GM19467 (cell line): ENCODE data around the gene TACR2.
A peak's percentile ranks its signal among the peaks of the same experiment; 100 is the strongest.

Experiments used
- ATAC-seq: cut with Tn5 transposase; IDR thresholded peaks from one replicate; pipeline ENCODE4 v1.9.1; 2021; ENCODE audit warnings: mild to moderate bottlenecking, moderate library complexity; ENCODE audit not compliant: unreplicated experiment

TACR2 gene

DNA sequence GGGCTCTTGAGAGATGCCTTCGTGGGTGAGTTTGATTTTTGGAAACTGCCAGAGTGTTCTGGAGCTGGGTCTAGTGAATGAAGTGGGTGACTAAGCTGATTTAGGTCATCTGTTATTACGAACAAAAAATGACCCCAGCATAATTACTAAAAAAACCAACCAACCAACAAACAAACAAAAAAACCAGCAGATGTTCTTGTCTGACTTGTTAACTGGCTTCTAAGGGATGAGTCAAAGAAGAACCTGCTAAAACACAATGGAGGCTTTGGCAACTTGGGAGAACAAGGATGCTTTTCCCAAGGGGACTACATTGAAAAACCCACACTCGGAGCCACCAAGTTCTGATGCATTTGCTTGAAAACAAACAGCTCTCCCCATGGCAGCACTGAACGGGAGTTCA, 11.5 kb downstream of the TACR2 start:
- no peak for ATAC-seq

- ATAC-seq: no peak
Observed at GRCh38 chr10:69404786-69405185, 11.9 kb downstream of the TACR2 start.

DNA sequence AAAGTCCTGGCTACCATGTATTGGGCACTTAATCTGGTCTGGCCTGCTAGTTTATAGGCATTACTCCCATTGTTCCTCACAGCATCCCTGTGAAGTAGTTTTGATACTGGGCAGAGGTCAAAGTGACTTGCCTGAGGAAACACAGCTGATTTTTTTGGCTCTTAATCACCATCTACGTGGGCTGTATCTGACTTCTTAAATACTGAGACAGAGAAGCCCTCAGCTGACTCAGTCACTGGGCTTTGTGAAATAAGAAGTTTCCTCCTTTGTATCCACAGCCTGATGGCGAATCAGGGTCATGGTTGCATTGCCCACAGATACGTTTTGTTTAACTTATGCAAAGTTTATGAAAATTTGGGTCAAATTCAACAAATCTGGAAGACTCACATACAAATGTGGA, 13.2 kb downstream of the TACR2 start:
- ATAC-seq: no peak

- ATAC-seq: no peak
Observed at GRCh38 chr10:69403066-69403465, 13.7 kb downstream of the TACR2 start.

GRCh38 chr10:69402386-69402785, 14.3 kb downstream of the TACR2 start:
- ATAC-seq: no peak

- ATAC-seq: no peak
Observed at GRCh38 chr10:69401416-69401815, 15.3 kb downstream of the TACR2 start.

GRCh38 chr10:69400936-69401335, 15.8 kb downstream of the TACR2 start:
- ATAC-seq: no peak

GRCh38 chr10:69398466-69398865, 18.3 kb downstream of the TACR2 start:
- ATAC-seq: no peak

DNA sequence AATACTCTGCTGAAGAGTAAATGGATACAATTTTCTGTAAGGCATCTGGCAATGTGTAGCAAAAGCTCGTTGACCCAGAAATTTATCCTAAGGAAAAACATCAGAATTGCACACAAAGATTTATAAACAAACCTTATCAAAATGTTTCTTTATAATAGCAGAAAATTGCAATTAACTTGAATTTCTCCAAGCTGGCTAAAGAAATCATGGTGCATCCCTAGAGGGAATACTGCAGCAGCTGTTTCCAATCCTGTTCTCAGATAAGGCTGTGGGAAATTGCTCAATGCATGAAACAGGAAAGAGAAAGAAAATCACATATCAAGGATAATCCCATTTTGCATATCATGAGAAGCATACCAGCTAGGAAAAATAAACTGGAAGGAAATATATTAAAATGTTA, 18.7 kb downstream of the TACR2 start:
- ATAC-seq: no peak

DNA sequence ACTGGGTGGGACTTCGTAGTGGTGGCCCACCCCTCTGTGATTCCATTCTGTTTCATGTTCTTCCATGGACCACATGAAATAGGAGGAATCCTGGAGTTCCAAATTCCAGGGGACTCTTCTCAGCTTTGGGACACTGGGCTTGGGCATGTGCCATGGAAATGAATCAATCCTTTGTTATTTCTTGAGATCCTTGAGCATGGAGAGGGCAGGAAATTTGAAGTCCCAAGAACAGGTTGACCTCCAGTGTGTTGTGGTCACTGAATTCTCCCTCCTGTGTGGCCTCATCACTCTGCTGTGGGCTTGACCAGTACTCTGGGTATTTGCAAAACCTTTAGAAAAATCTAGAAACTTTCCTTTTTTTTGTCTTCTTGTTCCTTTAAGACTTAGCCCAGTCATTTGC, 22.7 kb downstream of the TACR2 start:
- ATAC-seq: no peak

DNA sequence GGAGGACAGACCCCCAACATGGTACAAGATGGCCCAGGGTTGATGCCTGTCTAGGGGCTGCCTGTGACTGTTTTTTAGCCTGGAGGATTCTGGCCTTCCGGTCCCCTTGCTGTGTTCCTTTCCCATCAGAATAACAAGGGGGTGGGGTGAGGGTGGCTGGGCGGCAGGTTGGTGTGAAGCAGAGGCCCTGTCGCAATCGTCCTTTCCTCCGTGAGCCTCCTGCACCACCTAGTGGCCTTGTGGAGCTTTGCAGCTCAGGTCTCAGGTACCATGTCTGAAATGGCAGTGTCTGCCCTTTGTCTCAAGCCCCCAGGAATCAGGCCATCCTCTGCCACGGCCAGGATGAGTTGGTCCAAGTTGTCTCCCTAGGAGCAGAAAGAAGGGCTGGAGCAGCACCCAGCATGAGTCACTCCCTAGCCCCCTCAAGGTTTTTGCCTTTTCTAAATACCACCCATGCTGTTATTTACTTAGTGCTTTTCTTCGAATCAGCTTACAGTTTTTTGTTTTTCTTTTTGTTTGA, 24.2 kb downstream of the TACR2 start:
- peak; percentile 70 for ATAC-seq

DNA sequence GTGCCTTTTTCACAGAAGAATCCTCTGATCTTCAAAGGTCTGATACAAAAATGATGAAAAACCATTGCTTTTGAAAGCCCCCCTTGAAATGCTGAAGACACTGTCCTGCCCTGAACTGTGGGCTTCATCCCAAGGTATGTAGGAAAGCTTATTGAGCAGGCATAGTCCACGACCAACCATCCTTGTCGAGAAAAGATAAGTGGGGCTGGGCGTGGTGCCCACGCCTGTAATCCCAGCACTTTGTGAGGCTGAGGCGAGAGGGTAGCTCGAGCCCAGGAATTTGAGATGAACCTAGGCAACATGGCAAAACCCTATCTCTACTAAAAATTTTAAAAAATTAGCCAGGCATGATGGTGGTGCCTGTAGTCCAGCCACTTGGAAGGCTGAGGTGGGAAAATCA, 25.6 kb downstream of the TACR2 start:
- no peak for ATAC-seq

GRCh38 chr10:69389827-69390490, 26.8 kb downstream of the TACR2 start:
- no peak for ATAC-seq

DNA sequence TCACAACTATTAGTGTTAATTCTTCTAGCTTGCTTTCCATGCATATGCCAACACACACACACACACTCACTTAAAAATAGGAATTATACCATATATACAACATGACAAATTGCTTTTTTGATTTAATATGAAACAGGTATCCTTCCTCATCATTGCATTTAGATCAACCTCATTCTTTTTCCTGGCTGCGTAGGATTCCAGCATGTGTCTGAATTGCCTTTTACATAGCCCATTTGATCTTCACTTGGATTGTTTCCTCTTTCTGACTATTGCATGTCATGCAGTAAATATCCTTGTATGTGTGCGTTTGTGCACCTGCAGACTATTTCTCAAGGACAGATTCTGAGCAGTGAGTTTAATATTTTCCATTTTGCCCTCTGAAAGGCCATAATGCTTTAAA, 28.2 kb downstream of the TACR2 start:
- ATAC-seq: no peak

DNA sequence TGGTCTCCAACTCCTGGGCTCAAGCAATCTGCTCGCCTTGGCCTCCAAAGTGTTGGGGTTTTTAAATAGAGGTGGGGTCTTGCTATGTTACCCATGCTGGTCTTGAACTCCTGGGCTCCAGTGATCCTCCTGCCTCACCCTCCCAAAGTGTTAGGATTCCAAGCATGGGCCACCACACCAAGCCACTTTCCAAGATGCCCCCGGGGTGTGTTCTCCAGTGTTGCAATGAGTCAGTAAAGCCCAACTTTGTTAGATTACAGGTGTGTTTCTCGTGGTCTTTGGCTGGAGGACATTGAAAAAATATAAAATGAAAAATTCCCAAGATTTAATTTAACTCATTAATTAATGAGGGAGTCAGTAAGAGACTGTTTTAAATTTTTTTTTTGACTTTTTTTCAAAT, 29.2 kb downstream of the TACR2 start:
- no peak for ATAC-seq

DNA sequence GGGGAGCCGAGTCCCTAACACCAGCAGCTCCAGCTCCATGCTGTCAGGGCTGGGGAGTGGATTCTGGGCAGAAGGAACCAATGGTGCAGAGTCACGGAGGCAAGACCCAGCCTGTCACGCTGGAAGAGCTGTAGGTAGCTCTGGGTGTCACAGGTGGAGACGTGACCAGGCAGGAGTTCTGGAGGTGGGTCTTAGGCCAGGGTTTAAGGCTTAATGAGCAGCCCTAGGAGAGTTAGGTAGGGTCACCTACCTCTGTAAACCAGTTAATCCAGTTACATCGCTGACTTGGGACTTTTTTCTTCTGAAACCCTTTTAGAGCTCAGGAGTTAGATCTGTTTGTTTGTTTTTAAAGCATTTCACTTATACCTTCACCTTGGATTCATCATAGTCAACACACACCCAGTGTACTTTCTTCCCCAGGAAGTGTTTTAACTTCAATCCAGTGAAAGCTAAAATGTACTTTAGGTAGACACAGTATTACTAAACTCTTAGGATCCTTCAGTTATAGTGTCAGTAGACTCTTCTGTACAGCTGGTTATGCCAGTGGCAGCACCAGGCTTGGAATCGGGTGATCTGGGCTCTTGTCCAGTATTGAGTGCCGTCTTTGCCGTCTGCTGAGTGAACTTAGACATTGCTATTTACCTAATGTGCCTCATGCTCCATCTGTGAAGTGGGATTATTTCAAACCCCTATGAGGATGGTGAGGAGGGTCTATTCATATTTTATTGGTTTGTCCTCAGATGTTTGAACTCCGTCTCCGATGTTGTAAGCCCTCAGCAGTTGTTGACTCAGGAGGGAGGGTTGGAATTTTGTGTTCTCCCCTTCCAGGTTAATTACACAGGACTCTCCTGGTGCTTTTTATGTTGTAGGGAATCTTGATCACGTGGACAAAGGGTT, 31.0 kb downstream of the TACR2 start:
- no peak for ATAC-seq

GRCh38 chr10:69384320-69384719, 32.4 kb downstream of the TACR2 start:
- ATAC-seq: no peak

DNA sequence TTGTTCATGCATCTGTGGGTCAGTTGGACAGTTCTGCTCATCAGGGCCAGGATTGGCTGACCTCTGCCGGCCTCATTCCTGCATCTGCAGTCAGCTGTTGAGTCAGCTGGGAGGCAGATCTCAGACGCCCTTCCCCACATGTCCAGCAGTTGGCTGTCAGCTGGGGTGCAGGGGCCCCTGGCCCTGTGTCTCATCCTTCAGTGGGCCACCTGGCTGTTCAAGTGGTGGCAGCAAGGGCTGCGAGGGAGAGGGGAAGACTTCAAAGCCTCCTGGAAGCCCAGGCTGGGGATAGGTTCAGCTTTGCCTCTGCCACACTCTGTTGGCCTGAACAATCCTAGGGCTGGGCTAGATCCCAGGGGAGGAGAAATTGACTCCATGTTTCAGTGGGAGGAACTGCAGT, 33.2 kb downstream of the TACR2 start:
- ATAC-seq: no peak

DNA sequence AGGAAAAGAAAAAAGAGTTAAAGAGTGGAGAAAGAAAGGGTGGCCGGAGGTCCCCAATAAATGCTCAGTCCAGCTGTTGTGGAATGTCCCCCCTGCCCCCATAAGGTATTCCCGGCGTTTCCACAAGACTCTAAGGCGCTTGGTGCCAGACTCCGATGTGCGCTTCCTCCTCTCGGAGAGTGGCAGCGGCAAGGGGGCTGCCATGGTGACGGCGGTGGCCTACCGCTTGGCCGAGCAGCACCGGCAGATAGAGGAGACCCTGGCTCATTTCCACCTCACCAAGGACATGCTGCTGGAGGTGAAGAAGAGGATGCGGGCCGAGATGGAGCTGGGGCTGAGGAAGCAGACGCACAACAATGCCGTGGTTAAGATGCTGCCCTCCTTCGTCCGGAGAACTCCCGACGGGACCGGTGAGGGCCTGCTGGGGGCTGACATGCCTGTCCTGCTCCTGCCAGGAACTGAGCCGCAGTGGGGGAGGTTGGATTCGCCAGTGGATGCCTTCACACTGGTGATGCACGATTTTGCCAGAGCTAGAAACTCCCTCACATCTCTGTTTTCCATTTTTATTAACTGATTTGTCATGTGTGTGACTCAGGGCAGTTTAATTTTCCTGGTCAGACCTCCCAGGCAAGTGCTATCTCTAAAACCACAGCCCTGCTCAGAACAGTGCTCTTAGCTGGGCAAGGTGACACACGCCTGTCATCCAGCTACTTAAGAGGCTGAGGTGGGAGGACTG, 34.2 kb downstream of the TACR2 start:
- no peak for ATAC-seq

DNA sequence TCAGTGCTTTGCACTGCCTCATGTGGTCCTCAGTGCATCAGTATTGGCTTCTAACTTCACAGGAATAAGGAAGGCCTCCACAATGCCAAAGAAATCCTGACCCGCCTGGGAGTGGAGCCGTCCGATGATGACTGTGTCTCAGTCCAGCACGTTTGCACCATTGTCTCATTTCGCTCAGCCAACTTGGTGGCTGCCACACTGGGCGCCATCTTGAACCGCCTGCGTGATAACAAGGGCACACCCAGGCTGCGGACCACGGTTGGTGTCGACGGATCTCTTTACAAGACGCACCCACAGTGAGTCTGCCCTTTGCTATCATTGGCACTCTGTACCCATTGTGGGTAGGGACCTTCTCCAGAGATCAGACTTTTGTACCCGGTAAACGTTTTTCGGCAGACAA, 36.9 kb downstream of the TACR2 start:
- ATAC-seq: no peak

DNA sequence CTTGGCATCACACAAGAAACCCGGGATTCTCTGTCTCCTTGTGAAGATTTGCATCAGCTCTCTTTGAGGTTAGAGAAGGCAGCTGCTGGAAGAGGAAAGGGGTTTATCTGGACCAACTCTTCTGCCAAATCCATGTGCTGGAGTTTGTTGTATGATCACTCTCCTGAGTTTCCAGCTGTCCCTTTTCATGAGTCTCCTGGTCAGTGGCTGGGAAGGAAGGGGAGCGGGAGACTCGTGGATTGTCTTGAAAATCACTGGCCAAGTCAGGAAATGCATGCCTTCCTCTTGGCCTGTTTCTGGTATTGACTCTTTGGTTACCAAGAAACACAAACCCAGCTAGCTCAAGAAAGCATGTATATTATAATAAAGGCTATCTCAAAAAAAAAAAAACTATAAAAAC, 38.8 kb downstream of the TACR2 start:
- ATAC-seq: no peak

- no peak for ATAC-seq
Observed at GRCh38 chr10:69377191-69377590, 39.5 kb downstream of the TACR2 start.
